Fibroblast of the aortic adventitia (primary cell): ENCODE measurements around the gene IVNS1ABP. TPM values are rescaled to one million over a fixed set of nuclear protein-coding genes. Genes with fewer than 3 reads are reported as not detected.

Experiments
- DNase-seq: peaks from one replicate; pipeline ENCODE4 v3.0.0-alpha.2; 2010; ENCODE audit warnings: low read depth
- H3K4me3 ChIP-seq: 2 replicates; pipeline ENCODE4 v1.5.1; 2011; ENCODE audit warnings: low read depth, mild to moderate bottlenecking, control low read depth, low read length, moderate library complexity
- CTCF ChIP-seq: IDR thresholded peaks from 2 replicates; pipeline ENCODE4 v1.5.1; 2011; ENCODE audit warnings: mild to moderate bottlenecking, low read length, control low read depth, inconsistent platforms; ENCODE audit not compliant: insufficient read depth
- total RNA-seq: library from RNA; depleted of rRNA; stranded (reverse); fragments of >200 nt; gene quantifications from 2 replicates; pipeline ENCODE4 v1.2.3, GENCODE V29; 2012; ENCODE audit warnings: low replicate concordance

The IVNS1ABP gene
- total RNA-seq, 1 donor = 49.3 TPM

GRCh38 chr1:185345913-185346720, 29.1 kb upstream of the IVNS1ABP start:
- no peak for TF ChIP-seq CTCF
- no peak overlapping the region for H3K4me3 ChIP-seq
- DNase-seq = no peak

DNA sequence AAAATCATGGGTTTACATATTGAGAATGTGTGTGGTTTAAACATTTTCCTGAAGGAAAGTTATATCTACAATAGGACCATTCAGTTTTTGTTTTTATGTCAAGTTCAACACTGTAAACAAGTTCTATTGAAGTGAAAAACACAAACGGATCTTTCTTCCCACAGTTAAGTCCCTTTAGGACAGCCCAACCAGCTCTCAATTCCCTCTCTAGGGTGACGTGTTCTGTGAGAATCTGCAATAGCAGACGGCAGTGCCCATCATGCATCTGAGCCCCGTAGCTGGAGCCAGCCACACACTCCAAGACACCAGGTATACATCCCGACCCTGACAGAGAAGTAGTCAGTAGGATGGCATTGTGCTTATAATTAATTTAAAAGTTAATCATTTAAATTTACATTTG, 26.3 kb upstream of the IVNS1ABP start:
- H3K4me3 ChIP-seq = no peak overlapping the region
- DNase-seq = no peak
- TF ChIP-seq CTCF = no peak

- DNase-seq = no peak
- no peak for TF ChIP-seq CTCF
Observed at GRCh38 chr1:185342672-185343259, 25.7 kb upstream of the IVNS1ABP start.

GRCh38 chr1:185342017-185342416, 25.0 kb upstream of the IVNS1ABP start:
- no peak for DNase-seq
- no peak for TF ChIP-seq CTCF
- no peak overlapping the region for H3K4me3 ChIP-seq

More at GRCh38 chr1:185342672-185343259, 25.7 kb upstream of the IVNS1ABP start:
- no peak overlapping the region for H3K4me3 ChIP-seq

DNA sequence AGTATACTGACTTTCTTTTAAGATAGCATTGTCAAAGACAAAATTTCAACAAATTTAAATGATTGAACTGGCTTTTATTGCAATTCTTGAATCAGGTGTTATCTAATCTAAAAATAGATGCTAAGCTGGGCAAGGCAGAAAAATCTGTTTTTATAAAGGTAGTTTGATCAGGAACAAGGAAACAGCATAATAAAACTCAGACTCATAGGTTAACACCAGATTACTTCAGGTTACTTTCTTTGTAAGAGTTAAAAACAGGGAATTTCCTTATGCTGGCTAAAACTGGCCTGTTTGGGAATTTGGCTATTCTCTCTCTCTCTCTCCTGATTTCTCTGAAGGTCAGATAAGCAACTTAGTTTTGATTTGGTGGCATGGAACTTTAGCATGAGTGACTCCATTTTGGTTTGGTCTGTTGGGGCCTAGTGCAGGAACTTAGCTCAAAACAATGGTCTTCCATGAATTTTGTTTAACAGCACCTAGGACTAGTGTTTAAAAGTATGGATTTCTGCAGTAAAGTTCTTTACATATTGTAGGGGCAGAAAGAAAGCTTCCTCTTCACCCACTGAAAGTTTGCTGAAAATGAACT, 24.2 kb upstream of the IVNS1ABP start:
- DNase-seq = no peak
- H3K4me3 ChIP-seq = no peak overlapping the region
- TF ChIP-seq CTCF = no peak

GRCh38 chr1:185338719-185339622, 21.9 kb upstream of the IVNS1ABP start:
- DNase-seq = no peak
- H3K4me3 ChIP-seq = no peak overlapping the region
- no peak for TF ChIP-seq CTCF
